ENCODE data around the gene ARID5B.

The ARID5B gene

GRCh38 chr10:61904733-61905725 is 3.5 kb downstream of the ARID5B start:
- Histone ChIP-seq H3K4me2 (peak overlapping the region; percentile 85), H3K27ac (no peak overlapping the region; the same call in 1 of the 2 replicates), H3K9ac (peak overlapping the region; percentile 99; the same call in 1 of the 2 replicates), H3K27me3 (no peaks in the 10 kb centered on the region), H4K20me1 (peaks cover 61% of the 10 kb centered on the region), H3K36me3 (peaks cover 38% of the 10 kb centered on the region), H3K4me3 (peak overlapping the region; percentile 79), H3K4me1 (peaks cover 47% of the 10 kb centered on the region), H3K9me3 (no peaks in the 10 kb centered on the region)
- no peak for TF ChIP-seq Cebpa-rat (IDR thresholded peaks at IDR 0.05)

- H3K4me1 ChIP-seq = peaks cover 56% of the 10 kb centered on the region
- H3K27me3 ChIP-seq = no peaks in the 10 kb centered on the region
- TF ChIP-seq Cebpa-rat (IDR thresholded peaks at IDR 0.05) = no peak
- H3K9ac ChIP-seq = no peak overlapping the region
- peak overlapping the region; percentile 79 for H3K4me3 ChIP-seq
- H3K9me3 ChIP-seq = no peaks in the 10 kb centered on the region
- no peak overlapping the region for H3K27ac ChIP-seq
- H4K20me1 ChIP-seq = peaks cover 70% of the 10 kb centered on the region
- peak overlapping the region; percentile 85 for H3K4me2 ChIP-seq
- peaks cover 47% of the 10 kb centered on the region for H3K36me3 ChIP-seq
Observed at GRCh38 chr10:61905837-61906561, 4.5 kb downstream of the ARID5B start.

GRCh38 chr10:61906562-61906901 is 5.0 kb downstream of the ARID5B start:
- Histone ChIP-seq H3K4me3 (no peak overlapping the region), H3K4me1 (peaks cover 58% of the 10 kb centered on the region), H3K9ac (no peak overlapping the region), H3K27ac (no peak overlapping the region), H3K9me3 (no peaks in the 10 kb centered on the region), H3K27me3 (no peaks in the 10 kb centered on the region), H3K36me3 (peaks cover 51% of the 10 kb centered on the region), H3K4me2 (peak overlapping the region; percentile 85), H4K20me1 (peaks cover 76% of the 10 kb centered on the region)
- TF ChIP-seq Cebpa-rat (IDR thresholded peaks at IDR 0.05) = no peak

GRCh38 chr10:61907011-61907410 is 5.5 kb downstream of the ARID5B start:
- H3K4me3 ChIP-seq = no peak overlapping the region
- peaks cover 81% of the 10 kb centered on the region for H4K20me1 ChIP-seq
- no peaks in the 10 kb centered on the region for H3K9me3 ChIP-seq
- no peaks in the 10 kb centered on the region for H3K27me3 ChIP-seq
- H3K9ac ChIP-seq = no peak overlapping the region
- H3K27ac ChIP-seq = no peak overlapping the region
- peak overlapping the region; percentile 85 for H3K4me2 ChIP-seq
- peaks cover 61% of the 10 kb centered on the region for H3K4me1 ChIP-seq
- no peak for TF ChIP-seq Cebpa-rat (IDR thresholded peaks at IDR 0.05)
- H3K36me3 ChIP-seq = peaks cover 55% of the 10 kb centered on the region

- peaks cover 61% of the 10 kb centered on the region for H3K4me1 ChIP-seq
- peak overlapping the region; percentile 85 for H3K4me2 ChIP-seq
- H3K36me3 ChIP-seq = peaks cover 56% of the 10 kb centered on the region
- H3K9ac ChIP-seq = no peak overlapping the region
- no peaks in the 10 kb centered on the region for H3K27me3 ChIP-seq
- no peak for TF ChIP-seq Cebpa-rat (IDR thresholded peaks at IDR 0.05)
- H3K27ac ChIP-seq = no peak overlapping the region
- H3K4me3 ChIP-seq = no peak overlapping the region
- H4K20me1 ChIP-seq = peaks cover 83% of the 10 kb centered on the region
- H3K9me3 ChIP-seq = no peaks in the 10 kb centered on the region
Observed at GRCh38 chr10:61907587-61907986, 6.1 kb downstream of the ARID5B start.

GRCh38 chr10:61910226-61910805 is 8.8 kb downstream of the ARID5B start:
- Histone ChIP-seq H3K9ac (no peak overlapping the region), H3K4me2 (no peak overlapping the region), H3K27me3 (no peaks in the 10 kb centered on the region), H4K20me1 (peaks cover 97% of the 10 kb centered on the region), H3K36me3 (peaks cover 83% of the 10 kb centered on the region), H3K9me3 (peaks cover 5% of the 10 kb centered on the region; the same call in 1 of the 2 replicates), H3K4me1 (peaks cover 69% of the 10 kb centered on the region), H3K27ac (no peak overlapping the region), H3K4me3 (no peak overlapping the region)
- no peak for TF ChIP-seq Cebpa-rat (IDR thresholded peaks at IDR 0.05)

GRCh38 chr10:61910894-61911293 is 9.4 kb downstream of the ARID5B start:
- peaks cover 97% of the 10 kb centered on the region for H4K20me1 ChIP-seq
- no peak overlapping the region for H3K27ac ChIP-seq
- H3K4me1 ChIP-seq = peaks cover 69% of the 10 kb centered on the region
- H3K9ac ChIP-seq = no peak overlapping the region
- no peak overlapping the region for H3K4me3 ChIP-seq
- no peak for TF ChIP-seq Cebpa-rat (IDR thresholded peaks at IDR 0.05)
- peaks cover 89% of the 10 kb centered on the region for H3K36me3 ChIP-seq
- no peaks in the 10 kb centered on the region for H3K27me3 ChIP-seq
- H3K4me2 ChIP-seq = 0 out of 2 replicates have a peak overlapping the region, but pooled peaks have one; percentile 6
- H3K9me3 ChIP-seq = peaks cover 5% of the 10 kb centered on the region; the same call in 1 of the 2 replicates

- peaks cover 90% of the 10 kb centered on the region for H3K36me3 ChIP-seq
- H3K4me1 ChIP-seq = peaks cover 69% of the 10 kb centered on the region
- H3K9ac ChIP-seq = no peak overlapping the region
- no peaks in the 10 kb centered on the region for H3K27me3 ChIP-seq
- no peak overlapping the region for H3K4me3 ChIP-seq
- no peak overlapping the region for H3K4me2 ChIP-seq
- H3K27ac ChIP-seq = no peak overlapping the region
- TF ChIP-seq Cebpa-rat (IDR thresholded peaks at IDR 0.05) = no peak
- peaks cover 97% of the 10 kb centered on the region for H4K20me1 ChIP-seq
- H3K9me3 ChIP-seq = peaks cover 5% of the 10 kb centered on the region; the same call in 1 of the 2 replicates
Observed at GRCh38 chr10:61911425-61911824, 9.9 kb downstream of the ARID5B start.

GRCh38 chr10:61912981-61913380 is 11.5 kb downstream of the ARID5B start:
- Histone ChIP-seq H3K4me3 (no peak overlapping the region), H3K27ac (no peak overlapping the region), H3K9ac (no peak overlapping the region), H3K36me3 (peaks cover 92% of the 10 kb centered on the region), H4K20me1 (peaks cover 97% of the 10 kb centered on the region), H3K9me3 (peaks cover 14% of the 10 kb centered on the region; the same call in 1 of the 2 replicates), H3K4me2 (no peak overlapping the region), H3K27me3 (no peaks in the 10 kb centered on the region), H3K4me1 (peaks cover 69% of the 10 kb centered on the region)
- TF ChIP-seq Cebpa-rat (IDR thresholded peaks at IDR 0.05) = no peak

Data from BLaER1 (cell line).